Measurements from ENCODE around the gene PANK4.

DNA sequence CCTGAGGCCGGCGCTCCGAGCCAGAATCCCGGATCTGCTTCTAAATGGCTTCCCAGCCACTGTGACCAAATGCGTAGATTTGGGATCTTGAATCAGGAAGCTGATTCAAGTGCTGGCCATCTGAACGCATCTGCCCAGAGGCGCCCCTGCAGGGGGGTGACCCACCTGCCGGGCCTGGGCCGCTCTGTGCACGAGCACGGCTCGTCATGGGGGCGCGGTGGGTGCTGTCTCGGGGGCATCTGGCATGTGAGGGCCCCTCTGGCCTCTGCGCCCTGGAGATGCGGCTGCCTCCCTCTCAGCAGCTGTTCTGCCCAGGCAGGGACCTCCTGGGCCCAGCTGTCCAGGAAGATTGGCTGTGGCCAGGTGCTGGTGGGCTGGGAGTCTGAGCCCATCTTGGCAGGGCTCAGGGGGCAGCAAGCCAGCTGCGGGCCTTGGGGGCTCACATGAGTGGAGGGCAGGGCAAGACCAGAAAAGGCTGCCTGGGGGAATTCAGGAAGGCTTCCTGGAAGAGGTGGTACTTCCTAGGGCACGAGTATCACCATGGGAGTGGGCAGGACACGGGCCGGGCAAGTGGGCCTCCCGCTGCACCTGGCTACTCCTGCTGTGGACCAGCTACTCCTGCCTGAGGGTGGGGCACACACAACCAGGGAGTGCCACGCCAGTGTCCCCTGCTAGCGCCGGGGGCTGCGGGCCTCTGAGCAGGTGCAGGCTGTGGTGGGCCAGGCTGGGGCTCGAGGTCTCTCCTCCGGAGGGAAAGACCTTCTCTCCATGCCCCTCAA, 25.2 kb downstream of the PANK4 start:
- TF ChIP-seq RAD21 (IDR thresholded peaks at IDR 0.05; ENCODE audit: low read depth) (no peak), EP300 (IDR thresholded peaks at IDR 0.05; ENCODE audit: borderline replicate concordance) (no peak), TEAD4 (IDR thresholded peaks at IDR 0.05) (no peak), TAF1 (IDR thresholded peaks at IDR 0.05; ENCODE audit: low read depth) (no peak), CREB1 (IDR thresholded peaks at IDR 0.05; ENCODE audit: low read depth) (no peak), YY1 (IDR thresholded peaks at IDR 0.05; ENCODE audit: low read depth) (no peak), EGR1 (IDR thresholded peaks at IDR 0.05) (no peak)
- TF ChIP-seq, protein P1, sequence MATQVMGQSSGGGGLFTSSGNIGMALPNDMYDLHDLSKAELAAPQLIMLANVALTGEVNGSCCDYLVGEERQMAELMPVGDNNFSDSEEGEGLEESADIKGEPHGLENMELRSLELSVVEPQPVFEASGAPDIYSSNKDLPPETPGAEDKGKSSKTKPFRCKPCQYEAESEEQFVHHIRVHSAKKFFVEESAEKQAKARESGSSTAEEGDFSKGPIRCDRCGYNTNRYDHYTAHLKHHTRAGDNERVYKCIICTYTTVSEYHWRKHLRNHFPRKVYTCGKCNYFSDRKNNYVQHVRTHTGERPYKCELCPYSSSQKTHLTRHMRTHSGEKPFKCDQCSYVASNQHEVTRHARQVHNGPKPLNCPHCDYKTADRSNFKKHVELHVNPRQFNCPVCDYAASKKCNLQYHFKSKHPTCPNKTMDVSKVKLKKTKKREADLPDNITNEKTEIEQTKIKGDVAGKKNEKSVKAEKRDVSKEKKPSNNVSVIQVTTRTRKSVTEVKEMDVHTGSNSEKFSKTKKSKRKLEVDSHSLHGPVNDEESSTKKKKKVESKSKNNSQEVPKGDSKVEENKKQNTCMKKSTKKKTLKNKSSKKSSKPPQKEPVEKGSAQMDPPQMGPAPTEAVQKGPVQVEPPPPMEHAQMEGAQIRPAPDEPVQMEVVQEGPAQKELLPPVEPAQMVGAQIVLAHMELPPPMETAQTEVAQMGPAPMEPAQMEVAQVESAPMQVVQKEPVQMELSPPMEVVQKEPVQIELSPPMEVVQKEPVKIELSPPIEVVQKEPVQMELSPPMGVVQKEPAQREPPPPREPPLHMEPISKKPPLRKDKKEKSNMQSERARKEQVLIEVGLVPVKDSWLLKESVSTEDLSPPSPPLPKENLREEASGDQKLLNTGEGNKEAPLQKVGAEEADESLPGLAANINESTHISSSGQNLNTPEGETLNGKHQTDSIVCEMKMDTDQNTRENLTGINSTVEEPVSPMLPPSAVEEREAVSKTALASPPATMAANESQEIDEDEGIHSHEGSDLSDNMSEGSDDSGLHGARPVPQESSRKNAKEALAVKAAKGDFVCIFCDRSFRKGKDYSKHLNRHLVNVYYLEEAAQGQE (IDR thresholded peaks at IDR 0.05; ENCODE audit: low read depth), result no peak
